ENCODE data around the gene EDNRB.

The EDNRB gene

DNA sequence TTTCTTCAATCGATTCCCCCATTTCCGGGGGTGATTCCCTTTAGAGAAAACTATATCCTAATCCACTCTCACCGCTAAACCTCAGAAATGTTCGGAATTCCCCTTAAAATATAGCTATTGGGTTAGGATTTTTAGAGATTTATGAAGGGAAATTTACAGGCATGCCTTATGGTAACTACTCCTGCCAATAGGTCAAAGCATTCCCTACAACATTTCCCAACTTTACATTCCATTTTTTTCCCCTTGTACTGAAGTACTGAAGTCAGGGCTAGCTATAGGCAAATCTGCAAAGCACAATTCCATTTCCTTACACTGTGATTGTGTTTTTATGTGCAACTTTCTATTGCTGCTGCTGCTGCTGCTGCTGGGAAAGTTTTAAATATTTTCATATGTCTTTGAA lies 2.1 kb downstream of the EDNRB start:
- Histone ChIP-seq H3K9me3 (no peaks in the 10 kb centered on the region), H3K27ac (no peak overlapping the region), H3K4me3 (ENCODE audit: low read depth in 1 of 2, low read length in 1 of 2) (no peak overlapping the region), H3K36me3 (no peaks in the 10 kb centered on the region), H3K4me1 (ENCODE audit: control insufficient read depth in 1 of 2, insufficient read depth in 1 of 2, low read depth in 1 of 2, low read length in 1 of 2) (peaks cover 18 to 19% of the 10 kb centered on the region in 2 experiments), H3K27me3 (peaks cover 54% of the 10 kb centered on the region)
- TF ChIP-seq CTCF (IDR thresholded peaks at IDR 0.05), result no peak

GRCh38 chr13:77915686-77916085 lies 2.9 kb downstream of the EDNRB start:
- Histone ChIP-seq H3K27me3 (peaks cover 46% of the 10 kb centered on the region), H3K4me1 (ENCODE audit: control insufficient read depth in 1 of 2, insufficient read depth in 1 of 2, low read depth in 1 of 2, low read length in 1 of 2) (peaks cover 18 to 19% of the 10 kb centered on the region in 2 experiments), H3K9me3 (no peaks in the 10 kb centered on the region), H3K4me3 (ENCODE audit: low read depth in 1 of 2, low read length in 1 of 2) (no peak overlapping the region), H3K36me3 (no peaks in the 10 kb centered on the region), H3K27ac (no peak overlapping the region)
- TF ChIP-seq CTCF (IDR thresholded peaks at IDR 0.05), result no peak

DNA sequence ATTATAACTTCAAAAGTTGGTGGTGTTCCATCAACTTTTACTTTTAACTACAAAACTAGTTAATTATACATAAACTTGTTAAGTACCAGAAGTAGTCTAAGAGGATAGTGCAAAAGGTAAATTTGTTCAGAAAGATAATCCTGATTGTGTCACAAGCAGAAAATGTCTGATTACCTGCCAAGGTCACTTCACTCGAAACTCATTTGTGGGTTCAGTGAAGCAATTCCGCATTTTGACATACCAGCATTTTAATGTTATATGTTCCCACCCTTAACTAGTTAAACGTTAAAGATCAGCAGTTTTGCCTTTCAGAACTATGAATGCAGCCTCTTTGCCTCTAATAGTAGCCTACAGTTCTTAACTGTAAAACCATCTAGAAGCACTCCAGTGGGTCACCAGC lies 5.6 kb downstream of the EDNRB start:
- Histone ChIP-seq H3K9me3 (no peaks in the 10 kb centered on the region), H3K4me1 (ENCODE audit: control insufficient read depth in 1 of 2, insufficient read depth in 1 of 2, low read depth in 1 of 2, low read length in 1 of 2) (no peaks in the 10 kb centered on the region), H3K4me3 (ENCODE audit: low read depth in 1 of 2, low read length in 1 of 2) (no peak overlapping the region), H3K36me3 (no peaks in the 10 kb centered on the region), H3K27ac (no peak overlapping the region), H3K27me3 (peaks cover 19% of the 10 kb centered on the region)
- TF ChIP-seq CTCF (IDR thresholded peaks at IDR 0.05), result no peak

GRCh38 chr13:77911751-77912150 lies 6.9 kb downstream of the EDNRB start:
- no peak overlapping the region for H3K4me3 ChIP-seq (ENCODE audit: low read depth in 1 of 2, low read length in 1 of 2)
- no peaks in the 10 kb centered on the region for H3K4me1 ChIP-seq (ENCODE audit: control insufficient read depth in 1 of 2, insufficient read depth in 1 of 2, low read depth in 1 of 2, low read length in 1 of 2)
- TF ChIP-seq CTCF (IDR thresholded peaks at IDR 0.05), result no peak
- H3K27ac ChIP-seq, result no peak overlapping the region
- no peaks in the 10 kb centered on the region for H3K36me3 ChIP-seq
- H3K9me3 ChIP-seq, result no peaks in the 10 kb centered on the region
- H3K27me3 ChIP-seq, result peaks cover 7% of the 10 kb centered on the region

- TF ChIP-seq CTCF (IDR thresholded peaks at IDR 0.05), result no peak
Measured at GRCh38 chr13:77909827-77910226, 8.8 kb downstream of the EDNRB start.

DNA sequence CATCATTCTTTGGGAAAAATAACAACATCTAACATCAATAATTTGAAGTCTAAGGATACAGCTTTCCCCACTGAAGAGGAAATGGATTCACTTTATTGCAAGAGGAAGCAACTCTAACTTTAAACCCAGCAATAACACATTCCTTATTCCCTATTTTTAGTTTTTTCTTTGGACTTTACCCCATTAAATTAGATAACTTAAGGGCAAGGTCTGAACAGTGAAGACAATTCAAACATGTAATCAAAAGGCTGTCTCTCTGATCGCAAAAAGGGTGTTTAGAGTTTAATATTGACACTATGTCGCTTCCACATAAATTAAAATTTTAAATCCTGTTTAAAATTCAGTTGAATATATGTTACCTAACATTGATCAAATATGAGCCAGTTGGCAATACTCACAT lies 10.1 kb downstream of the EDNRB start:
- Histone ChIP-seq H3K27me3 (no peaks in the 10 kb centered on the region), H3K4me1 (ENCODE audit: control insufficient read depth in 1 of 2, insufficient read depth in 1 of 2, low read depth in 1 of 2, low read length in 1 of 2) (no peaks in the 10 kb centered on the region), H3K27ac (no peak overlapping the region), H3K9me3 (no peaks in the 10 kb centered on the region), H3K4me3 (ENCODE audit: low read depth in 1 of 2, low read length in 1 of 2) (no peak overlapping the region), H3K36me3 (no peaks in the 10 kb centered on the region)
- no peak for TF ChIP-seq CTCF (IDR thresholded peaks at IDR 0.05)

More at GRCh38 chr13:77909827-77910226, 8.8 kb downstream of the EDNRB start:
- Histone ChIP-seq H3K4me1 (ENCODE audit: control insufficient read depth in 1 of 2, insufficient read depth in 1 of 2, low read depth in 1 of 2, low read length in 1 of 2) (no peaks in the 10 kb centered on the region), H3K27ac (no peak overlapping the region), H3K36me3 (no peaks in the 10 kb centered on the region), H3K9me3 (no peaks in the 10 kb centered on the region), H3K27me3 (no peaks in the 10 kb centered on the region), H3K4me3 (ENCODE audit: low read depth in 1 of 2, low read length in 1 of 2) (no peak overlapping the region)

Data from neutrophil (primary cell).